Measurements from ENCODE around the gene ADAMTS4.

DNA sequence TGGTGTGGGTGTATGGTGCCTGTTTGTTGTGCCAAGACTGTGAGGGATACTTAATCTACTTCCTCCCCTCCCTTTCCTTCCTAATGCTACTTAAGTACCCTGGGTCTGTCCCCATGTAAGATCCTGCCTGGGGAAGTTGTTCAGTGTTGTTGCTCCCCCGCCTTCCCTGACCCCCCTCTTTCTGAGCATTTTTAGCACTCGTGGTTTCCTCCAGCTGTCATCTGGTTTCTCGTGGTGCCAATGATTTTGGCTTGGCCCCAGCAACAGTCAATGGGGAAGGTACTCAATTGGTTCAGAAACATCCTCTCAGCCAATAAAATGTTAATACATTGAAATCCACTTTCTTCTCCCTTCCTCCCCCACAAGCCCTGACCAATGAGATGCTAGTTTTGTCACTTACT is 13.6 kb downstream of the ADAMTS4 start:
- no peak for TF ChIP-seq CTCF (conservative IDR thresholded peaks at IDR 0.05)
- TF ChIP-seq ZFX (IDR thresholded peaks at IDR 0.05): no peak
